Ectodermal cell (in vitro differentiated cells): ENCODE measurements around the gene ABLIM1.

Experiments used
- H3K27ac ChIP-seq: 2 replicates; pipeline ENCODE4 v1.7.0; 2013; ENCODE audit warnings: mild to moderate bottlenecking, low read depth, low read length; ENCODE audit not compliant: insufficient read depth, poor library complexity, severe bottlenecking
- H3K27me3 ChIP-seq: 2 replicates; pipeline ENCODE4 v1.7.0; 2013; ENCODE audit warnings: mild to moderate bottlenecking, low read length; ENCODE audit not compliant: insufficient read depth, control insufficient read depth, poor library complexity, severe bottlenecking
- H3K36me3 ChIP-seq: one replicate; pipeline ENCODE4 v1.7.0; 2013; ENCODE audit warnings: low read length; ENCODE audit not compliant: control insufficient read depth, insufficient read depth
- H3K4me1 ChIP-seq: one replicate; pipeline ENCODE4 v1.7.0; 2013; ENCODE audit warnings: low read length; ENCODE audit not compliant: control insufficient read depth, insufficient read depth
- H3K4me3 ChIP-seq: 2 replicates; pipeline ENCODE4 v1.7.0; 2013; ENCODE audit warnings: low read depth, low read length, control low read depth; ENCODE audit not compliant: insufficient read depth
- H3K9me3 ChIP-seq: 2 replicates; pipeline ENCODE4 v1.7.0; 2013; ENCODE audit warnings: mild to moderate bottlenecking, low read length, moderate library complexity; ENCODE audit not compliant: control insufficient read depth
- WGBS, 2 experiments: methylation state at CpG; one replicate each; pipeline ENCODE4 v1.1.7; 2013; ENCODE audit warnings: missing lambda C conversion rate in 2 of 2; 5-methylcytosine and 5-hydroxymethylcytosine counted together

The ABLIM1 gene

DNA sequence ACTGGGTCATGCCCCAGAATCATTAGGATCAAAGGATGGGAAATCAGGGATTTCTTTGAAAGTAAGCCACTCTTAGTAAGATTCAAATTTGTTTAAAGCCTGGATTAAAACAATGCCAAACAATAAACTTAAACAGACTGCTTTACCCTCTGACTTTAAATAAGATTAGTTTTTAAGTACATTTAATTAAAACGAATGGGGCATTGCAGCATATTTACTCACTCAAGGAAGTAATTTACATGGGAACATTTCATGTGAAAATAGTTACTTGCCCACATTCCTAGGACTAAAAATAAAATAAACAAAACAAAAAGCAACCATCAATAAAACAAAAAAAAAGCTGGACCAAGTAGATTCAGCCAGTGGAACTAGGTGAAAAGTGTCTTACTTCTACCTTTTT lies 7.8 kb downstream of the ABLIM1 start:
- no peaks in the 10 kb centered on the region for H3K4me1 ChIP-seq
- no peaks in the 10 kb centered on the region for H3K9me3 ChIP-seq
- no CpG with 5 or more reads among the region's 1 CpG for WGBS, 2 experiments
- H3K27ac ChIP-seq = no peak overlapping the region
- H3K27me3 ChIP-seq = no peaks in the 10 kb centered on the region
- H3K4me3 ChIP-seq = no peak overlapping the region
- no peaks in the 10 kb centered on the region for H3K36me3 ChIP-seq

DNA sequence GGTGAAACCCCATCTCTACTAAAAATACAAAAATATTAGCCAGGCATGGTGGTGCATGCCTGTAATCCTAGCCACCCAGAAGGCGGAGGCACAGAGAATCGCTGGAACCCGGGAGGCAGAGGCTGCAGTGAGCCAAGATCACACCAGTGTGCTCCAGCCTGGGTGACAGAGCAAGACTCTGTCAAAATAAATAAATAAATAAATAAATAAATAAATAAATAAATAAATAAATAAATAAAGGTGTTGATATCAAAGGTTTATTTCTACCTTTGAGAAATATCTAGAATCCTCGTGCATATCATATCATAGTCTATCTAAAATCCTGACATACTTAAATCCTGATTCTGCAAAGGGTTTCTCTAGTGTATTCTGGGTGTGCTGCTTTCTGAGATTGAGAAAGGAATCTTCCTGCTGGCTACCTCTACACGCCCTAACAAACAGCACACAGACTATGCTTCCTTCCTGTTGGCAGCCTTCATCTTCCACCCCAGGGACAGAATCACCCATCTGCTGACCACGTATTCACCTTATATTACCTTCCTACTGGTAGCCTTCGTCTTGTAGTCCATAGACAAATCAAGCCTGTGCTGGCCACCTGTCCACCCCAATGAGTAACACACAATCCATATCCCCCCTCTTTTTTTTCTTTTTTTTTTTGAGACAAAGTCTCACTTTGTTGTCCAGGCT lies 8.7 kb downstream of the ABLIM1 start:
- H3K36me3 ChIP-seq = no peaks in the 10 kb centered on the region
- no peaks in the 10 kb centered on the region for H3K4me1 ChIP-seq
- H3K27me3 ChIP-seq = no peaks in the 10 kb centered on the region
- H3K9me3 ChIP-seq = no peaks in the 10 kb centered on the region
- 95% methylated on average over 6 to 7 of the region's 7 CpGs for WGBS, 2 experiments
- H3K27ac ChIP-seq = no peak overlapping the region
- H3K4me3 ChIP-seq = no peak overlapping the region

GRCh38 chr10:114648368-114648767 lies 9.7 kb downstream of the ABLIM1 start:
- Histone ChIP-seq H3K4me3 (no peak overlapping the region), H3K27ac (no peak overlapping the region), H3K27me3 (no peaks in the 10 kb centered on the region), H3K4me1 (no peaks in the 10 kb centered on the region), H3K9me3 (no peaks in the 10 kb centered on the region), H3K36me3 (no peaks in the 10 kb centered on the region)
- 91 to 94% methylated on average over 7 of the region's 8 CpGs for WGBS, 2 experiments

DNA sequence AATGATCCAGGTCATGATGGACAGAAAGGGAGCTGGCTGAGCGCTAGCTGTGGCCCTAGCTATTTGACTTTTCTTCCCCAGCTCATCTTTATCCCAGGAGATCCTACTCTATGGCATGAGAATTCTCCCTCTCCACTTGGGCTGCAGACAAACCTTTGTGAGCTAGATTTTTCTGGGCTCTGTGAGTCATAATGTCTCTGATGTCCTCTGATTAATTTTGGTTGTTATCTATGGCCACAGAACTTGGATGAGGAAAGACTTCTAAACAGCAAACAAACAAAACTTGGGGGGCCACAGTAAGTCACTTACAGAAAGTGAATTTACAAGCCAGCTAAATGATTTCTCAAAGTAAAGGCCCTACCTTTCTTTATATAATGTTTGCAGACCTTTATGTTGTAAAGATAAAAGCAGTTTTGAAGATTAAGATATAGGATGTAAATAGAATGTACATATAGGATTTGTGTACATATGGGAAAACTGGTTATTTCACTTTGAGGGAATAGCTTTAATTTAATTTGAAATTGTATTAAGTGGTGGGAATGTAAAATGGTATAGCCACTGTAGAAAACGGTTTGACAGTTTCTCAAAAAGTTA lies 10.4 kb downstream of the ABLIM1 start:
- WGBS, 2 experiments = 91 to 97% methylated on average over 2 of the region's 2 CpGs
- H3K4me3 ChIP-seq = no peak overlapping the region
- no peaks in the 10 kb centered on the region for H3K36me3 ChIP-seq
- H3K27ac ChIP-seq = no peak overlapping the region
- H3K4me1 ChIP-seq = no peaks in the 10 kb centered on the region
- H3K9me3 ChIP-seq = no peaks in the 10 kb centered on the region
- H3K27me3 ChIP-seq = no peaks in the 10 kb centered on the region

GRCh38 chr10:114646426-114646825 lies 11.6 kb downstream of the ABLIM1 start:
- Histone ChIP-seq H3K4me3 (no peak overlapping the region), H3K27ac (no peak overlapping the region), H3K9me3 (no peaks in the 10 kb centered on the region), H3K36me3 (no peaks in the 10 kb centered on the region), H3K27me3 (no peaks in the 10 kb centered on the region), H3K4me1 (no peaks in the 10 kb centered on the region)
- WGBS, 2 experiments = 78 to 81% methylated on average over 5 of the region's 5 CpGs

GRCh38 chr10:114645706-114646105 lies 12.4 kb downstream of the ABLIM1 start:
- H3K9me3 ChIP-seq = no peaks in the 10 kb centered on the region
- no peaks in the 10 kb centered on the region for H3K4me1 ChIP-seq
- 87 to 96% methylated on average over 2 to 3 of the region's 3 CpGs for WGBS, 2 experiments
- H3K36me3 ChIP-seq = no peaks in the 10 kb centered on the region
- H3K27me3 ChIP-seq = no peaks in the 10 kb centered on the region
- no peak overlapping the region for H3K27ac ChIP-seq
- H3K4me3 ChIP-seq = no peak overlapping the region

GRCh38 chr10:114643158-114643557 lies 14.9 kb downstream of the ABLIM1 start:
- Histone ChIP-seq H3K36me3 (no peaks in the 10 kb centered on the region), H3K4me3 (no peak overlapping the region), H3K9me3 (no peaks in the 10 kb centered on the region), H3K27ac (no peak overlapping the region), H3K4me1 (no peaks in the 10 kb centered on the region), H3K27me3 (no peaks in the 10 kb centered on the region)
- WGBS, 2 experiments = 95 to 97% methylated on average over 2 of the region's 2 CpGs

GRCh38 chr10:114642729-114643128 lies 15.3 kb downstream of the ABLIM1 start:
- Histone ChIP-seq H3K9me3 (no peaks in the 10 kb centered on the region), H3K36me3 (no peaks in the 10 kb centered on the region), H3K4me3 (no peak overlapping the region), H3K27ac (no peak overlapping the region), H3K27me3 (no peaks in the 10 kb centered on the region), H3K4me1 (no peaks in the 10 kb centered on the region)
- WGBS, 2 experiments = 87 to 96% methylated on average over 5 of the region's 5 CpGs

DNA sequence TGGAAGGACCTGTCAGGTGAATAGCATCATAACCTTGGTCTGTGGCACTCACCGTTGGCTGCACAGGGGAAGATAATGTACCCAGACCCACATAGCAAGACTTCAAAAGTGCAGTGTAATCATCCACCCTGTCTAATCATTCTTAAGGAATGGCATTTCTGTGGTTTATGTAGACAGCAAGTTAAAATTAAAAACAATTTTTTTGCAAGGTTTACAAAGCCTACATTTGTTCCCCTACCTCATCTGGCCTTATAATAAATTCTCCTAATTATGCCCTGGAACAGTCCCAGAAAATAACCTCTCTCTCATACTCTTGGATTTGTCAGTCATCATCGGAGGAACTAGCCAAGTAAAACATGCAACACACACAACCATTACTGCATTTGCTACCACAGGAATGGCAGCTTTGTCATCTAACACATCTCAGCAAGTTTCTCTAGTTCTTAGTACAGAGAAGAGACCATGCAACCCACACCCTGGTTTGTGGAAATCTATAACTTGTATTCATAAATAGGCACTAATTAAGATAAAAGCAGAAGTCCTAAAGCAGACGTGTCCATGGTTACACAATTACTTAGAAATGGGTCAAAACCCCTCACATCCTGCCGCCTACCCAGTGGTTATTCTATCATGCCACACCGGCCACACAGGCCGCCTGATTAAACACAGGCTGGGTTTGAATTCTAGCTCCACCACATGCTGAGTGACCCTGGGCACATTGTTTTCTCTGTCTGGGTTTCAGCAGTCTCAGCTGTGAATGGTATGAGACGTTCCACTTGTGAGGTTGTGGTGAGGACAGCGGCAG lies 19.1 kb downstream of the ABLIM1 start:
- H3K4me1 ChIP-seq = no peaks in the 10 kb centered on the region
- H3K4me3 ChIP-seq = no peak overlapping the region
- no peaks in the 10 kb centered on the region for H3K9me3 ChIP-seq
- 73 to 82% methylated on average over 8 of the region's 8 CpGs for WGBS, 2 experiments
- H3K36me3 ChIP-seq = no peaks in the 10 kb centered on the region
- H3K27ac ChIP-seq = no peak overlapping the region
- H3K27me3 ChIP-seq = no peaks in the 10 kb centered on the region

DNA sequence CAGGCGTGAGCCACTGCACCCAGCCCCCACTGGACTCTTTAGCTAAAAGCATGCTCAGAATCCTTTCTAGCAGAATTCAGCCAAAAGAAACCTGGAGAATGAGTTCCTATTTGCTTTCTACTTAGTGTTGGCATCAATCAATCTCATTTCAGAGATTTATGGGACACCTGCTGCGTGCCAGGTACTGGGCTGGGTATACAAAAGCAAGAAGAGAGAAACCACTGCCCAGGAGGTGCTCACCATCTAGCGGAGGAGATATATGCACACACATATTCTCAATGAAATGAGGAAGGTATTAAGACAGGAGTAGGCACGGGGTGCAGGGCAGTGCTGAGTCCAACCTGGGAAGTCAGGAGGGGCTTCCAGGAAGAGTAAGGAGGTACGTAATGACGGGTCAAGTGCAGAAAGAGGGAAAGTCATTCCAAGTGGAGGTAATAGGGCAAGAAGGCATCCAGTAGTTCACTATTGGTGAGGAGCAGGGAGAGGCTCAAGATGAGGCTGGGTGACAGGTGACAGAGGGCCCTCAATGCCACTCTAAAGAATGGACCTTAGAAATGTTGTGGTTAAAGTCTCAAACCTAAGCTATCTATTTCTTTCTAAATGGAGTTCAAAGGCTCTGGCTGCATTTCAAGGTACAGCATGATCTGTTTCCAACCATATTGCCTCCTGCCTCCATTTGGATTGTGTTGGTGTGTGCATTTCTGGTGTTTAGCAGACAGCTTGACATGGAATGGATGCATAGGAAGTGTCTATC lies 22.1 kb downstream of the ABLIM1 start:
- Histone ChIP-seq H3K9me3 (no peaks in the 10 kb centered on the region), H3K27ac (no peak overlapping the region), H3K4me1 (peaks cover 18% of the 10 kb centered on the region), H3K27me3 (peaks cover 22% of the 10 kb centered on the region), H3K36me3 (no peaks in the 10 kb centered on the region), H3K4me3 (no peak overlapping the region)
- WGBS, 2 experiments = 89 to 95% methylated on average over 6 of the region's 6 CpGs
